GM18858 (cell line): ENCODE measurements around the gene DLX1.

Experiments
- ATAC-seq: cut with Tn5 transposase; IDR thresholded peaks from one replicate; pipeline ENCODE4 v1.9.1; 2021; ENCODE audit not compliant: unreplicated experiment

The DLX1 gene

GRCh38 chr2:172086241-172087206 lies 1.2 kb downstream of the DLX1 start:
- ATAC-seq = no peak

GRCh38 chr2:172087207-172087779 lies 2.0 kb downstream of the DLX1 start:
- no peak for ATAC-seq

GRCh38 chr2:172087780-172088244 lies 2.5 kb downstream of the DLX1 start:
- no peak for ATAC-seq

GRCh38 chr2:172088245-172089004 lies 3.1 kb downstream of the DLX1 start:
- no peak for ATAC-seq

GRCh38 chr2:172089005-172089504 lies 3.7 kb downstream of the DLX1 start:
- ATAC-seq = no peak

GRCh38 chr2:172089633-172090032 lies 4.3 kb downstream of the DLX1 start:
- ATAC-seq = no peak

- ATAC-seq = no peak
Observed at GRCh38 chr2:172090044-172090961, 5.0 kb downstream of the DLX1 start.

- no peak for ATAC-seq
Observed at GRCh38 chr2:172091000-172091641, 5.8 kb downstream of the DLX1 start.

- no peak for ATAC-seq
Observed at GRCh38 chr2:172091761-172092566, 6.7 kb downstream of the DLX1 start.

GRCh38 chr2:172092716-172093415 lies 7.6 kb downstream of the DLX1 start:
- ATAC-seq = no peak

GRCh38 chr2:172093416-172094293 lies 8.3 kb downstream of the DLX1 start:
- no peak for ATAC-seq

GRCh38 chr2:172094294-172095145 lies 9.2 kb downstream of the DLX1 start:
- ATAC-seq = no peak

- ATAC-seq = no peak
Observed at GRCh38 chr2:172095146-172095904, 10.0 kb downstream of the DLX1 start.

GRCh38 chr2:172095905-172096625 lies 10.8 kb downstream of the DLX1 start:
- ATAC-seq = no peak
